ENCODE data around the gene CERS2. TPM values are rescaled to one million over a fixed set of nuclear protein-coding genes. Genes with fewer than 3 reads are reported as not detected.

CERS2 gene
- total and polyA plus RNA-seq, 2 of the 13 experiments (the other 11 are each of a cell fraction or from before 2014, with no cell fraction given): 269 to 298 TPM

DNA sequence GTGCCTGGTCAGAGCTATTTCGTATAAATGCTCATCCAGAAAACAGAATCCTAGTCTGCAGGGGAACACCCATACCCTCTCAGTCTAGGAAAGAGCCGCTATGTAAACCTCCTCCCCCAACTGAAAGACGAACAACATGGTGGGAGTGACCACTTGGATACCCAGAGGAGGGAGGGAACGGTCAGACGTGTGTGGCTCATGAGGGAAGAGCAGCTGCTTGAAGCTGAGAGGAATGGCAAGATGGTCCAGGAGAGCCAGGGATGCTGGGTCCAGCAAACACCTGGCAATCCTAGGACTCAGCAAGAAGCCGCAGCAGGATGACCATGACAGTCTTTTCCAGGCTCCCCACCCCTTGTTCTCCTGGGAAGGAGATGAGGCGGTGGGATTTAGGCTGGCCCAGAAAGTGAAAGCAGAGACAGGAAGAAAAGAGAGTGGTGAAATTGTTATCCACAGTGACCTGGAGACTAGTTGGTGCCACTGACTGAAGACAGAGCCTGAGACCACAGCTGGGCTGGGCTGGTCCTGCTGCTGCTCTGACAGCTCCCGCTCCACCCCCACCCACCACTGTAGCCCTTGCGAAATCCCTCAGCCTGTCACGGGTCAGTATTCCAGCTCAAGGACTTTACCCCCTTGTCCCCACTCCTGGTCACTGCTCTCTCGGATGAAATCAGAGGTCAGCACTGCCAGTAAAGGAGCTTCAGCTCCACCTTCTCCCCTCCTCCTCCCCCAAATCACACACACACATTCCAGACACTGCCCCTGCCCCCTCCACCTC, 3.6 kb downstream of the CERS2 start (continued):
- TF ChIP-seq ZBTB43 (CRISPR knock-in tag; conservative IDR thresholded peaks at IDR 0.05) (no peak), HNRNPLL (IDR thresholded peaks at IDR 0.05; ENCODE audit: low read depth, low read length, poor library complexity, severe bottlenecking) (no peak), TGIF2 (CRISPR knock-in tag; IDR thresholded peaks at IDR 0.05) (peak; percentile 100), ZSCAN5A (CRISPR knock-in tag; IDR thresholded peaks at IDR 0.05; ENCODE audit: borderline replicate concordance) (0 out of 2 replicates have a peak, but pooled peaks have one; percentile 61), HNRNPL (IDR thresholded peaks at IDR 0.05; ENCODE audit: low read depth, low read length) (0 out of 2 replicates have a peak, but pooled peaks have one; percentile 16), HDAC2 (CRISPR knock-in tag; IDR thresholded peaks at IDR 0.05) (peak; percentile 89), PAX8 (CRISPR knock-in tag; IDR thresholded peaks at IDR 0.05; ENCODE audit: borderline replicate concordance) (no peak), MXD4 (CRISPR knock-in tag; IDR thresholded peaks at IDR 0.05) (peak; percentile 59), ZNF883 (CRISPR knock-in tag; IDR thresholded peaks at IDR 0.05; ENCODE audit: not compliant biosample characterization) (no peak), ASH2L (IDR thresholded peaks at IDR 0.05; ENCODE audit: insufficient read length, low read depth, low read length) (no peak), ZNF749 (CRISPR knock-in tag; IDR thresholded peaks at IDR 0.05; ENCODE audit: borderline replicate concordance) (no peak; the same call in 1 of the 2 replicates), MZF1 (CRISPR knock-in tag; IDR thresholded peaks at IDR 0.05; ENCODE audit: borderline replicate concordance) (peak; percentile 65; the same call in 1 of the 2 replicates), ZNF703 (CRISPR knock-in tag; IDR thresholded peaks at IDR 0.05; ENCODE audit: borderline replicate concordance) (no peak), GATA4 (IDR thresholded peaks at IDR 0.05; ENCODE audit: borderline replicate concordance, low read depth) (peak; percentile 66; the same call in 1 of the 2 replicates), KAT8 (CRISPR knock-in tag; IDR thresholded peaks at IDR 0.05) (0 out of 2 replicates have a peak, but pooled peaks have one; percentile 27), ETV5 (CRISPR knock-in tag; IDR thresholded peaks at IDR 0.05; ENCODE audit: borderline replicate concordance) (peak; percentile 62; the same call in 1 of the 2 replicates), ELK4 (CRISPR knock-in tag; IDR thresholded peaks at IDR 0.05; ENCODE audit: borderline replicate concordance) (no peak), ZEB1 (IDR thresholded peaks at IDR 0.05; ENCODE audit: insufficient replicate concordance, low read depth) (peak; percentile 59)
- TF ChIP-seq, protein P1, sequence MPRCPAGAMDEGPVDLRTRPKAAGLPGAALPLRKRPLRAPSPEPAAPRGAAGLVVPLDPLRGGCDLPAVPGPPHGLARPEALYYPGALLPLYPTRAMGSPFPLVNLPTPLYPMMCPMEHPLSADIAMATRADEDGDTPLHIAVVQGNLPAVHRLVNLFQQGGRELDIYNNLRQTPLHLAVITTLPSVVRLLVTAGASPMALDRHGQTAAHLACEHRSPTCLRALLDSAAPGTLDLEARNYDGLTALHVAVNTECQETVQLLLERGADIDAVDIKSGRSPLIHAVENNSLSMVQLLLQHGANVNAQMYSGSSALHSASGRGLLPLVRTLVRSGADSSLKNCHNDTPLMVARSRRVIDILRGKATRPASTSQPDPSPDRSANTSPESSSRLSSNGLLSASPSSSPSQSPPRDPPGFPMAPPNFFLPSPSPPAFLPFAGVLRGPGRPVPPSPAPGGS (CRISPR knock-in tag; IDR thresholded peaks at IDR 0.05): no peak; the same call in 1 of the 2 replicates
- TF ChIP-seq, protein P2, sequence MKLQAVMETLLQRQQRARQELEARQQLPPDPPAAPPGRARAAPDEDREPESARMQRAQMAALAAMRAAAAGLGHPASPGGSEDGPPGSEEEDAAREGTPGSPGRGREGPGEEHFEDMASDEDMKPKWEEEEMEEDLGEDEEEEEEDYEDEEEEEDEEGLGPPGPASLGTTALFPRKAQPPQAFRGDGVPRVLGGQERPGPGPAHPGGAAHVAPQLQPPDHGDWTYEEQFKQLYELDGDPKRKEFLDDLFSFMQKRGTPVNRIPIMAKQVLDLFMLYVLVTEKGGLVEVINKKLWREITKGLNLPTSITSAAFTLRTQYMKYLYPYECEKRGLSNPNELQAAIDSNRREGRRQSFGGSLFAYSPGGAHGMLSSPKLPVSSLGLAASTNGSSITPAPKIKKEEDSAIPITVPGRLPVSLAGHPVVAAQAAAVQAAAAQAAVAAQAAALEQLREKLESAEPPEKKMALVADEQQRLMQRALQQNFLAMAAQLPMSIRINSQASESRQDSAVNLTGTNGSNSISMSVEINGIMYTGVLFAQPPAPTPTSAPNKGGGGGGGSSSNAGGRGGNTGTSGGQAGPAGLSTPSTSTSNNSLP (IDR thresholded peaks at IDR 0.05; ENCODE audit: low read depth, low read length): peak; percentile 70
- TF ChIP-seq, protein P3, sequence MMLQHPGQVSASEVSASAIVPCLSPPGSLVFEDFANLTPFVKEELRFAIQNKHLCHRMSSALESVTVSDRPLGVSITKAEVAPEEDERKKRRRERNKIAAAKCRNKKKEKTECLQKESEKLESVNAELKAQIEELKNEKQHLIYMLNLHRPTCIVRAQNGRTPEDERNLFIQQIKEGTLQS (CRISPR knock-in tag; IDR thresholded peaks at IDR 0.05): peak; percentile 78; the same call in 1 of the 2 replicates
